Panc1 (cell line): ENCODE data around the gene CST5. TPM values are rescaled to one million over a fixed set of nuclear protein-coding genes. Genes with fewer than 3 reads are reported as not detected.

Experiments
- ATAC-seq: fragments of 200-7000 bp; cut with Tn5 transposase; 2 replicates; pipeline ENCODE4 v1.9.1; 2020; ENCODE audit warnings: mild to moderate bottlenecking, moderate library complexity
- BruUV-seq: library from RNA; stranded (reverse); fragments of 400-500 nt; replicated peaks from 2 replicates; lab custom pipeline; 2021; lab: Mats Ljungman, UMichigan
- CTCF ChIA-PET: fragments of 300-600 bp; sonication (Branson Sonifier 250); formaldehyde crosslinking; loops from one replicate; lab custom pipeline; 2022; ENCODE audit warnings: antibody characterized with exemption; lab: Charles Lee
- POLR2A ChIA-PET: fragments of 300-600 bp; sonication (Branson Sonifier 250); formaldehyde crosslinking; loops from one replicate; lab custom pipeline; 2022; ENCODE audit warnings: antibody characterized with exemption; lab: Charles Lee
- DNase-seq: peaks from one replicate; pipeline ENCODE4 v3.0.0-alpha.2; 2010; ENCODE audit warnings: low read depth, low spot score
- H3K27ac ChIP-seq: 2 replicates; pipeline ENCODE4 v1.5.1; 2011; ENCODE audit warnings: mild to moderate bottlenecking, low read length, inconsistent platforms
- H3K27me3 ChIP-seq: fragments of 200-500 bp; sonication (Bioruptor generic); 2 replicates; pipeline ENCODE4 v1.6.0; 2014; ENCODE audit warnings: low read length, inconsistent platforms; ENCODE audit not compliant: control insufficient read depth, insufficient read depth
- H3K36me3 ChIP-seq: fragments of 200-500 bp; sonication (Bioruptor generic); 2 replicates; pipeline ENCODE4 v1.5.1; 2014; ENCODE audit warnings: inconsistent platforms, mild to moderate bottlenecking, low read length, moderate library complexity; ENCODE audit not compliant: control insufficient read depth, insufficient read depth
- H3K4me1 ChIP-seq: 2 replicates; pipeline ENCODE4 v1.5.1; 2011; ENCODE audit warnings: inconsistent platforms, mild to moderate bottlenecking, low read length, moderate library complexity; ENCODE audit not compliant: control insufficient read depth, insufficient read depth
- H3K4me3 ChIP-seq, 2 experiments: 2 replicates each; pipeline ENCODE4 v1.5.1; 2011 to 2012; ENCODE audit warnings: low read depth in 2 of 2, low read length in 2 of 2, mild to moderate bottlenecking in 2 of 2, inconsistent platforms in 1 of 2, moderate library complexity in 1 of 2
- H3K9me3 ChIP-seq: fragments of 200-500 bp; sonication (Bioruptor generic); 2 replicates; pipeline ENCODE4 v1.5.1; 2014; ENCODE audit warnings: low read depth, mild to moderate bottlenecking, inconsistent platforms, low read length, moderate library complexity; ENCODE audit not compliant: control insufficient read depth, insufficient read depth
- POLR2AphosphoS5 ChIP-seq: IDR thresholded peaks from 2 replicates; pipeline ENCODE4 v1.6.1; 2012; ENCODE audit warnings: mild to moderate bottlenecking, low read depth, low read length, moderate library complexity
- SIN3A ChIP-seq: IDR thresholded peaks from 2 replicates; pipeline ENCODE4 v1.6.1; 2012; ENCODE audit warnings: low read depth, mild to moderate bottlenecking, low read length, moderate library complexity, borderline replicate concordance; ENCODE audit not compliant: insufficient read depth
- TCF7L2 ChIP-seq: IDR thresholded peaks from 2 replicates; pipeline ENCODE4 v1.6.1; 2011; ENCODE audit warnings: mild to moderate bottlenecking, low read depth, low read length, inconsistent platforms
- in situ Hi-C: cut with HindIII; loops from 2 replicates; pipeline ENCODE4 v1.10.0; 2016; ENCODE audit warnings: low sequenced_read_pairs, low pct_unique_long_range_greater_than_20kb
- intact Hi-C: fragments of 100-400 bp; cut with micrococcal nuclease; formaldehyde crosslinking; loops from one replicate; pipeline ENCODE4 v1.10.0; 2022; ENCODE audit not compliant: unreplicated experiment
- total RNA-seq: library from RNA; stranded (reverse); gene quantifications from one replicate; pipeline ENCODE4 v1.2.1, GENCODE V29; 2021; ENCODE audit not compliant: unreplicated experiment
- TF ChIP-seq, protein P1 (sequence below), 2 experiments: IDR thresholded peaks; 2 replicates each; pipeline ENCODE4 v1.6.1; 2011 to 2012; ENCODE audit warnings: low read depth in 2 of 2, control low read depth in 1 of 2, low read length in 1 of 2, mild to moderate bottlenecking in 1 of 2, moderate library complexity in 1 of 2; ENCODE audit not compliant: insufficient read depth in 1 of 2
- TF ChIP-seq, protein P2 (sequence below): fragments of 450-650 bp; IDR thresholded peaks from 2 replicates; pipeline ENCODE4 v1.5.1; 2017; ENCODE audit warnings: mild to moderate bottlenecking

The CST5 gene
- total RNA-seq, 1 experiment from 2014 or later: not detected

- no peak for DNase-seq
- Histone ChIP-seq H3K36me3 (no peaks in the 10 kb centered on the region), H3K27ac (no peak overlapping the region), H3K4me1 (no peaks in the 10 kb centered on the region), H3K9me3 (no peaks in the 10 kb centered on the region), H3K4me3 (no peak overlapping the region), H3K27me3 (no peaks in the 10 kb centered on the region; the same call in 1 of the 2 replicates)
- CTCF ChIA-PET: no interaction called here
- TF ChIP-seq SIN3A (no peak), TCF7L2 (no peak), POLR2AphosphoS5 (no peak)
- TF ChIP-seq, protein P1, sequence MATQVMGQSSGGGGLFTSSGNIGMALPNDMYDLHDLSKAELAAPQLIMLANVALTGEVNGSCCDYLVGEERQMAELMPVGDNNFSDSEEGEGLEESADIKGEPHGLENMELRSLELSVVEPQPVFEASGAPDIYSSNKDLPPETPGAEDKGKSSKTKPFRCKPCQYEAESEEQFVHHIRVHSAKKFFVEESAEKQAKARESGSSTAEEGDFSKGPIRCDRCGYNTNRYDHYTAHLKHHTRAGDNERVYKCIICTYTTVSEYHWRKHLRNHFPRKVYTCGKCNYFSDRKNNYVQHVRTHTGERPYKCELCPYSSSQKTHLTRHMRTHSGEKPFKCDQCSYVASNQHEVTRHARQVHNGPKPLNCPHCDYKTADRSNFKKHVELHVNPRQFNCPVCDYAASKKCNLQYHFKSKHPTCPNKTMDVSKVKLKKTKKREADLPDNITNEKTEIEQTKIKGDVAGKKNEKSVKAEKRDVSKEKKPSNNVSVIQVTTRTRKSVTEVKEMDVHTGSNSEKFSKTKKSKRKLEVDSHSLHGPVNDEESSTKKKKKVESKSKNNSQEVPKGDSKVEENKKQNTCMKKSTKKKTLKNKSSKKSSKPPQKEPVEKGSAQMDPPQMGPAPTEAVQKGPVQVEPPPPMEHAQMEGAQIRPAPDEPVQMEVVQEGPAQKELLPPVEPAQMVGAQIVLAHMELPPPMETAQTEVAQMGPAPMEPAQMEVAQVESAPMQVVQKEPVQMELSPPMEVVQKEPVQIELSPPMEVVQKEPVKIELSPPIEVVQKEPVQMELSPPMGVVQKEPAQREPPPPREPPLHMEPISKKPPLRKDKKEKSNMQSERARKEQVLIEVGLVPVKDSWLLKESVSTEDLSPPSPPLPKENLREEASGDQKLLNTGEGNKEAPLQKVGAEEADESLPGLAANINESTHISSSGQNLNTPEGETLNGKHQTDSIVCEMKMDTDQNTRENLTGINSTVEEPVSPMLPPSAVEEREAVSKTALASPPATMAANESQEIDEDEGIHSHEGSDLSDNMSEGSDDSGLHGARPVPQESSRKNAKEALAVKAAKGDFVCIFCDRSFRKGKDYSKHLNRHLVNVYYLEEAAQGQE (IDR thresholded peaks at IDR 0.05; ENCODE audit: insufficient read depth in 1 of 2, low read depth in 2 of 2, low read length in 1 of 2): no peak
- TF ChIP-seq, protein P2, sequence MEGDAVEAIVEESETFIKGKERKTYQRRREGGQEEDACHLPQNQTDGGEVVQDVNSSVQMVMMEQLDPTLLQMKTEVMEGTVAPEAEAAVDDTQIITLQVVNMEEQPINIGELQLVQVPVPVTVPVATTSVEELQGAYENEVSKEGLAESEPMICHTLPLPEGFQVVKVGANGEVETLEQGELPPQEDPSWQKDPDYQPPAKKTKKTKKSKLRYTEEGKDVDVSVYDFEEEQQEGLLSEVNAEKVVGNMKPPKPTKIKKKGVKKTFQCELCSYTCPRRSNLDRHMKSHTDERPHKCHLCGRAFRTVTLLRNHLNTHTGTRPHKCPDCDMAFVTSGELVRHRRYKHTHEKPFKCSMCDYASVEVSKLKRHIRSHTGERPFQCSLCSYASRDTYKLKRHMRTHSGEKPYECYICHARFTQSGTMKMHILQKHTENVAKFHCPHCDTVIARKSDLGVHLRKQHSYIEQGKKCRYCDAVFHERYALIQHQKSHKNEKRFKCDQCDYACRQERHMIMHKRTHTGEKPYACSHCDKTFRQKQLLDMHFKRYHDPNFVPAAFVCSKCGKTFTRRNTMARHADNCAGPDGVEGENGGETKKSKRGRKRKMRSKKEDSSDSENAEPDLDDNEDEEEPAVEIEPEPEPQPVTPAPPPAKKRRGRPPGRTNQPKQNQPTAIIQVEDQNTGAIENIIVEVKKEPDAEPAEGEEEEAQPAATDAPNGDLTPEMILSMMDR: no peak
- BruUV-seq: no TSS peak
- in situ Hi-C loops (no loop called here), intact Hi-C loops (no loop called here)
- no peak for ATAC-seq
- POLR2A ChIA-PET: no interaction called here
These were observed 46.4 kb upstream of the CST5 start for GRCh38 chr20:23925789-23926525.

GRCh38 chr20:23924751-23925150, 45.2 kb upstream of the CST5 start:
- POLR2A ChIA-PET: interaction anchor here (0.6 kb wide), 1 partner anchor 233 kb away, joined by 12 read pairs; no protein-coding TSS in a partner anchor
- Histone ChIP-seq H3K4me1 (no peaks in the 10 kb centered on the region), H3K36me3 (no peaks in the 10 kb centered on the region), H3K27ac (no peak overlapping the region), H3K9me3 (no peaks in the 10 kb centered on the region), H3K27me3 (no peaks in the 10 kb centered on the region; the same call in 1 of the 2 replicates), H3K4me3 (no peak overlapping the region)
- no peak for ATAC-seq
- in situ Hi-C loops: no loop called here
- CTCF ChIA-PET: no interaction called here
- intact Hi-C loops: no loop called here
- TF ChIP-seq, protein P1 (IDR thresholded peaks at IDR 0.05; ENCODE audit: insufficient read depth in 1 of 2, low read depth in 2 of 2, low read length in 1 of 2): no peak
- TF ChIP-seq TCF7L2 (no peak), POLR2AphosphoS5 (no peak), SIN3A (no peak)
- TF ChIP-seq, protein P2: no peak
- BruUV-seq: no TSS peak
- no peak for DNase-seq
